Panc1 (cell line): Measurements from ENCODE around the gene GRM4. TPM values are rescaled to one million over a fixed set of nuclear protein-coding genes. Genes with fewer than 3 reads are reported as not detected.

Experiments
- ATAC-seq: fragments of 200-7000 bp; cut with Tn5 transposase; 2 replicates; pipeline ENCODE4 v1.9.1; 2020; ENCODE audit warnings: mild to moderate bottlenecking, moderate library complexity
- BruUV-seq: library from RNA; stranded (reverse); fragments of 400-500 nt; replicated peaks from 2 replicates; lab custom pipeline; 2021; lab: Mats Ljungman, UMichigan
- CTCF ChIA-PET: fragments of 300-600 bp; sonication (Branson Sonifier 250); formaldehyde crosslinking; loops from one replicate; lab custom pipeline; 2022; ENCODE audit warnings: antibody characterized with exemption; lab: Charles Lee
- POLR2A ChIA-PET: fragments of 300-600 bp; sonication (Branson Sonifier 250); formaldehyde crosslinking; loops from one replicate; lab custom pipeline; 2022; ENCODE audit warnings: antibody characterized with exemption; lab: Charles Lee
- DNase-seq: peaks from one replicate; pipeline ENCODE4 v3.0.0-alpha.2; 2010; ENCODE audit warnings: low read depth, low spot score
- H3K27ac ChIP-seq: 2 replicates; pipeline ENCODE4 v1.5.1; 2011; ENCODE audit warnings: mild to moderate bottlenecking, low read length, inconsistent platforms
- H3K27me3 ChIP-seq: fragments of 200-500 bp; sonication (Bioruptor generic); 2 replicates; pipeline ENCODE4 v1.6.0; 2014; ENCODE audit warnings: low read length, inconsistent platforms; ENCODE audit not compliant: control insufficient read depth, insufficient read depth
- H3K36me3 ChIP-seq: fragments of 200-500 bp; sonication (Bioruptor generic); 2 replicates; pipeline ENCODE4 v1.5.1; 2014; ENCODE audit warnings: inconsistent platforms, mild to moderate bottlenecking, low read length, moderate library complexity; ENCODE audit not compliant: control insufficient read depth, insufficient read depth
- H3K4me1 ChIP-seq: 2 replicates; pipeline ENCODE4 v1.5.1; 2011; ENCODE audit warnings: inconsistent platforms, mild to moderate bottlenecking, low read length, moderate library complexity; ENCODE audit not compliant: control insufficient read depth, insufficient read depth
- H3K4me3 ChIP-seq, 2 experiments: 2 replicates each; pipeline ENCODE4 v1.5.1; 2011 to 2012; ENCODE audit warnings: low read depth in 2 of 2, low read length in 2 of 2, mild to moderate bottlenecking in 2 of 2, inconsistent platforms in 1 of 2, moderate library complexity in 1 of 2
- H3K9me3 ChIP-seq: fragments of 200-500 bp; sonication (Bioruptor generic); 2 replicates; pipeline ENCODE4 v1.5.1; 2014; ENCODE audit warnings: low read depth, mild to moderate bottlenecking, inconsistent platforms, low read length, moderate library complexity; ENCODE audit not compliant: control insufficient read depth, insufficient read depth
- CTCF ChIP-seq: fragments of 450-650 bp; IDR thresholded peaks from 2 replicates; pipeline ENCODE4 v1.5.1; 2017; ENCODE audit warnings: mild to moderate bottlenecking
- POLR2AphosphoS5 ChIP-seq: IDR thresholded peaks from 2 replicates; pipeline ENCODE4 v1.6.1; 2012; ENCODE audit warnings: mild to moderate bottlenecking, low read depth, low read length, moderate library complexity
- REST ChIP-seq, 2 experiments: IDR thresholded peaks; 2 replicates each; pipeline ENCODE4 v1.6.1; 2011 to 2012; ENCODE audit warnings: low read depth in 2 of 2, control low read depth in 1 of 2, low read length in 1 of 2, mild to moderate bottlenecking in 1 of 2, moderate library complexity in 1 of 2; ENCODE audit not compliant: insufficient read depth in 1 of 2
- SIN3A ChIP-seq: IDR thresholded peaks from 2 replicates; pipeline ENCODE4 v1.6.1; 2012; ENCODE audit warnings: low read depth, mild to moderate bottlenecking, low read length, moderate library complexity, borderline replicate concordance; ENCODE audit not compliant: insufficient read depth
- TCF7L2 ChIP-seq: IDR thresholded peaks from 2 replicates; pipeline ENCODE4 v1.6.1; 2011; ENCODE audit warnings: mild to moderate bottlenecking, low read depth, low read length, inconsistent platforms
- in situ Hi-C: cut with HindIII; loops from 2 replicates; pipeline ENCODE4 v1.10.0; 2016; ENCODE audit warnings: low sequenced_read_pairs, low pct_unique_long_range_greater_than_20kb
- intact Hi-C: fragments of 100-400 bp; cut with micrococcal nuclease; formaldehyde crosslinking; loops from one replicate; pipeline ENCODE4 v1.10.0; 2022; ENCODE audit not compliant: unreplicated experiment
- total RNA-seq: library from RNA; stranded (reverse); gene quantifications from one replicate; pipeline ENCODE4 v1.2.1, GENCODE V29; 2021; ENCODE audit not compliant: unreplicated experiment

GRM4 gene
- total RNA-seq, 1 experiment from 2014 or later, result 1.3 TPM

- Histone ChIP-seq H3K4me1 (peaks cover 5% of the 10 kb centered on the region; the same call in 1 of the 2 replicates), H3K27ac (no peak overlapping the region), H3K36me3 (no peaks in the 10 kb centered on the region), H3K9me3 (no peaks in the 10 kb centered on the region), H3K27me3 (no peaks in the 10 kb centered on the region; the same call in 1 of the 2 replicates), H3K4me3 (no peak overlapping the region)
- intact Hi-C loops (no loop called here), in situ Hi-C loops (no loop called here)
- no TSS peak for BruUV-seq
- no peak for TF ChIP-seq SIN3A
- TF ChIP-seq CTCF, result no peak
- no peak for TF ChIP-seq POLR2AphosphoS5
- TF ChIP-seq REST (IDR thresholded peaks at IDR 0.05; ENCODE audit: insufficient read depth in 1 of 2, low read depth in 2 of 2, low read length in 1 of 2), result no peak
- no peak for TF ChIP-seq TCF7L2
- ATAC-seq (no peak), DNase-seq (no peak)
- CTCF ChIA-PET, result no interaction called here
- POLR2A ChIA-PET, result no interaction called here
Measured at GRCh38 chr6:34140075-34140474, 5.8 kb downstream of the GRM4 start.

- in situ Hi-C loops, result no loop called here
- BruUV-seq, result no TSS peak
- Histone ChIP-seq H3K36me3 (no peaks in the 10 kb centered on the region), H3K27me3 (no peaks in the 10 kb centered on the region; the same call in 1 of the 2 replicates), H3K9me3 (no peaks in the 10 kb centered on the region), H3K4me1 (peaks cover 5% of the 10 kb centered on the region; the same call in 1 of the 2 replicates), H3K4me3 (no peak overlapping the region), H3K27ac (no peak overlapping the region)
- no peak for DNase-seq
- POLR2A ChIA-PET, result no interaction called here
- intact Hi-C loops, result no loop called here
- CTCF ChIA-PET, result no interaction called here
- TF ChIP-seq POLR2AphosphoS5, result no peak
- no peak for TF ChIP-seq CTCF
- no peak for TF ChIP-seq SIN3A
- TF ChIP-seq TCF7L2, result no peak
- no peak for TF ChIP-seq REST (IDR thresholded peaks at IDR 0.05; ENCODE audit: insufficient read depth in 1 of 2, low read depth in 2 of 2, low read length in 1 of 2)
- no peak for ATAC-seq
Measured at GRCh38 chr6:34138914-34139510, 6.9 kb downstream of the GRM4 start.
